ENCODE data around the gene SYNE1. TPM values are rescaled to one million over a fixed set of nuclear protein-coding genes. Genes with fewer than 3 reads are reported as not detected.

Gene SYNE1
- total RNA-seq, 1 donor from 2014 or later, result 6.0 TPM

GRCh38 chr6:152308306-152308705, 328.9 kb downstream of the SYNE1 start:
- Histone ChIP-seq H3F3A (ENCODE audit: low read depth) (no peaks in the 10 kb centered on the region), H3K9me3 (ENCODE audit: low read depth) (no peaks in the 10 kb centered on the region), H3K4me1 (no peaks in the 10 kb centered on the region), H3K27me3 (no peaks in the 10 kb centered on the region), H2AFZ (replicated peaks) (no peak overlapping the region), H3K4me2 (no peak overlapping the region), H3K4me3 (no peak overlapping the region), H4K20me1 (ENCODE audit: low read depth) (no peaks in the 10 kb centered on the region), H3K36me3 (no peaks in the 10 kb centered on the region), H3K27ac (no peak overlapping the region), H3K9ac (no peak overlapping the region), H3K79me2 (ENCODE audit: low read depth) (no peaks in the 10 kb centered on the region)
- TF ChIP-seq EZH2 (IDR thresholded peaks at IDR 0.05) (no peak), EZH2phosphoT487 (IDR thresholded peaks at IDR 0.05) (no peak), CTCF (IDR thresholded peaks at IDR 0.05) (no peak)
- H3K27ac Mint-ChIP-seq, result no peak overlapping the region
- H3K4me1 Mint-ChIP-seq, result no peaks in the 10 kb centered on the region
- no peak overlapping the region for H3K4me3 Mint-ChIP-seq
- H3K9me3 Mint-ChIP-seq, result no peaks in the 10 kb centered on the region
- H3K27me3 Mint-ChIP-seq (ENCODE audit: insufficient read depth, low read depth), result no peaks in the 10 kb centered on the region
- DNase-seq (ENCODE audit: low spot score), result no peak
- peaks cover 6% of the 10 kb centered on the region for H3K36me3 Mint-ChIP-seq

GRCh38 chr6:152305672-152306071, 331.5 kb downstream of the SYNE1 start:
- no peaks in the 10 kb centered on the region for H4K20me1 ChIP-seq (ENCODE audit: low read depth)
- no peak overlapping the region for H3K4me3 Mint-ChIP-seq
- no peak for DNase-seq (ENCODE audit: low spot score)
- peaks cover 6% of the 10 kb centered on the region for H3K36me3 Mint-ChIP-seq
- no peak overlapping the region for H3K9ac ChIP-seq
- no peaks in the 10 kb centered on the region for H3K79me2 ChIP-seq (ENCODE audit: low read depth)
- H3K9me3 ChIP-seq (ENCODE audit: low read depth), result no peaks in the 10 kb centered on the region
- no peaks in the 10 kb centered on the region for H3F3A ChIP-seq (ENCODE audit: low read depth)
- H3K27ac ChIP-seq, result no peak overlapping the region
- peaks cover 6% of the 10 kb centered on the region for H3K4me1 ChIP-seq
- no peak for TF ChIP-seq EZH2phosphoT487 (IDR thresholded peaks at IDR 0.05)
- no peak for TF ChIP-seq CTCF (IDR thresholded peaks at IDR 0.05)
- TF ChIP-seq EZH2 (IDR thresholded peaks at IDR 0.05), result no peak
- H3K27me3 Mint-ChIP-seq (ENCODE audit: insufficient read depth, low read depth), result peaks cover 2% of the 10 kb centered on the region
- no peak overlapping the region for H3K4me2 ChIP-seq
- no peaks in the 10 kb centered on the region for H3K36me3 ChIP-seq
- H3K4me3 ChIP-seq, result no peak overlapping the region
- H3K27me3 ChIP-seq, result no peaks in the 10 kb centered on the region
- H3K9me3 Mint-ChIP-seq, result no peaks in the 10 kb centered on the region
- no peak overlapping the region for H2AFZ ChIP-seq (replicated peaks)
- peaks cover 10% of the 10 kb centered on the region for H3K4me1 Mint-ChIP-seq
- no peak overlapping the region for H3K27ac Mint-ChIP-seq

GRCh38 chr6:152301765-152302568, 335.2 kb downstream of the SYNE1 start:
- Mint-ChIP-seq H3K9me3 (no peaks in the 10 kb centered on the region), H3K4me3 (peak overlapping the region; percentile 96), H3K27me3 (ENCODE audit: insufficient read depth, low read depth) (peaks cover 2% of the 10 kb centered on the region), H3K36me3 (peaks cover 2% of the 10 kb centered on the region), H3K27ac (peak overlapping the region; percentile 89), H3K4me1 (peaks cover 18% of the 10 kb centered on the region)
- Histone ChIP-seq H3K9me3 (ENCODE audit: low read depth) (no peaks in the 10 kb centered on the region), H3K27ac (no peak overlapping the region), H4K20me1 (ENCODE audit: low read depth) (no peaks in the 10 kb centered on the region), H3K4me3 (peak overlapping the region; percentile 66), H2AFZ (replicated peaks) (peak overlapping the region; percentile 100), H3K79me2 (ENCODE audit: low read depth) (no peaks in the 10 kb centered on the region), H3K36me3 (no peaks in the 10 kb centered on the region), H3K27me3 (no peaks in the 10 kb centered on the region), H3F3A (ENCODE audit: low read depth) (no peaks in the 10 kb centered on the region), H3K4me2 (peak overlapping the region; percentile 85), H3K4me1 (peaks cover 6% of the 10 kb centered on the region), H3K9ac (peak overlapping the region; percentile 23)
- TF ChIP-seq CTCF (IDR thresholded peaks at IDR 0.05) (peak; percentile 64), EZH2phosphoT487 (IDR thresholded peaks at IDR 0.05) (no peak), EZH2 (IDR thresholded peaks at IDR 0.05) (no peak)
- DNase-seq (ENCODE audit: low spot score), result peak; percentile 92

All from neural progenitor cell (in vitro differentiated cells).